Peyer's patch (tissue), 4 donors: Measurements from ENCODE around the gene CRKL. TPM values are rescaled to one million over a fixed set of nuclear protein-coding genes. Genes with fewer than 3 reads are reported as not detected.

Source experiments
- DNase-seq, 3 donors: peaks; one replicate each; pipeline ENCODE4 v3.0.0-alpha.2; 2017 to 2019
- H3K27ac ChIP-seq, 4 donors: fragments of 200-600 bp; sonication (generic); one replicate each; pipeline ENCODE4 v1.5.1; 2016 to 2019
- H3K27me3 ChIP-seq, 2 donors: fragments of 200-600 bp; sonication (generic); one replicate each; pipeline ENCODE4 v1.5.1; 2019
- H3K36me3 ChIP-seq, 3 donors: fragments of 200-600 bp; sonication (generic); one replicate each; pipeline ENCODE4 v1.5.1; 2016 to 2019
- H3K4me1 ChIP-seq, 4 donors: fragments of 200-600 bp; sonication (generic); one replicate each; pipeline ENCODE4 v1.5.1; 2016 to 2019
- H3K4me3 ChIP-seq, 4 donors: fragments of 200-600 bp; sonication (generic); 1 replicate in 3 of 4; 2 replicates in 1 of 4; pipeline ENCODE4 v1.5.1; 2016 to 2019; ENCODE audit warnings: mild to moderate bottlenecking in 1 of 4
- H3K9me3 ChIP-seq, 4 donors: fragments of 200-600 bp; sonication (generic); one replicate each; pipeline ENCODE4 v1.5.1; 2016 to 2019; ENCODE audit warnings: mild to moderate bottlenecking in 1 of 4
- CTCF ChIP-seq, 6 experiments: fragments of 450-650 bp in 4 of 6; fragments of 200-600 bp in 2 of 6; sonication (generic) in 1 of 6; IDR thresholded peaks; one replicate each; pipeline ENCODE4 v1.5.1; 2017 to 2019; ENCODE audit warnings: antibody characterized with exemption in 6 of 6, mild to moderate bottlenecking in 3 of 6, moderate library complexity in 1 of 6
- POLR2A ChIP-seq, 2 donors: fragments of 450-650 bp; IDR thresholded peaks; one replicate each; pipeline ENCODE4 v1.5.1; 2017; ENCODE audit warnings: antibody characterized with exemption in 2 of 2, mild to moderate bottlenecking in 2 of 2, moderate library complexity in 2 of 2
- total RNA-seq, 4 donors: library from RNA; depleted of rRNA; stranded (reverse); fragments of >200 nt; gene quantifications; one replicate each; pipeline ENCODE4 v1.1.0, GENCODE V29; 2016

Gene CRKL
- total RNA-seq, 4 donors from 2014 or later, result 39.6 to 58.8 (median 58.2) TPM

DNA sequence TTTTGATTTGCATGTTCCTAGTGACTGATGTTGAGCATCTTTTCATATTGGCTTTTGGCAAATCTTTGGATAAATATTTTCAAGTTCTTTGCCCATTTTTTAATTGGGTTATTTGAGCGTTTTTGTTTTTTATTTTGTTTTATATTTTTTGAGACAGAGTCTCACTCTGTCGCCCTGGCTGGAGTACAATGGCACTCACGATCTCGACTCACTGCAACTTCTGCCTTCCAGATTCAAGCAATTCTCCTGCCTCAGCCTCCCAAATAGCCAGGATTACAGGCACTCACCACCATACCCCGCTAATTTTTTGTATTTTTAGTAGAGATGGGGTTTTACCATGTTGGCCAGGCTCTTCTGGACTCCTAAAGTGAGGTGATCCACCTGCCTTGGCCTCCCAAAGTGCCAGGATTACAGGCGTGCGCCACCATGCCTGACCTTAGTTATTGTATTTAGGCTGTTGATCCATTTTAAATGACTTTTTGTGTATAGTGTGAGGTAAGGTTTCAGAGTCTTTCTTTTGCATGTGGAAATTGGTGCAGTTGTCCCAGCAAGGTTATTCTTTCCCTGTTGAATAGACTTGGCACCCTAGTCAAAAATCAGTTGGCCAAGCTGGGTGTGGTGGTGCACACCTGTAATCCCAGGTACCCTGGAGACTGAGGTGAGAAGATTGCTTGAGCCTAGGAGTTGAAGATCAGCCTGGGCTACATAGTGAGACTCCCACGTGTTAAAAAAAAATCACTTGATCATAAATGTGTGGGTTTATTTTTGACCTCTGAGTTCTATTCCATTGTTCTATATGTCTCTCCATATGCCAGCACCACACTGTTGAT is 26.1 kb downstream of the CRKL start:
- peak in 1 of 3 donors; percentile 5 for DNase-seq
- TF ChIP-seq CTCF (IDR thresholded peaks at IDR 0.05) (no peak), POLR2A (IDR thresholded peaks at IDR 0.05) (no peak)
- Histone ChIP-seq H3K36me3 (no peaks in the 10 kb centered on the region), H3K4me1 (peaks cover 0 to 65% (median 6%) of the 10 kb centered on the region in 4 donors), H3K4me3 (no peak overlapping the region), H3K9me3 (no peaks in the 10 kb centered on the region), H3K27me3 (no peaks in the 10 kb centered on the region), H3K27ac (no peak overlapping the region)

- H3K4me3 ChIP-seq, result no peak overlapping the region
- TF ChIP-seq POLR2A (IDR thresholded peaks at IDR 0.05) (no peak), CTCF (IDR thresholded peaks at IDR 0.05) (no peak)
- no peaks in the 10 kb centered on the region for H3K27me3 ChIP-seq
- H3K27ac ChIP-seq, result no peak overlapping the region
- no peaks in the 10 kb centered on the region for H3K36me3 ChIP-seq
- H3K9me3 ChIP-seq, result no peaks in the 10 kb centered on the region
- peaks cover 0 to 64% (median 4%) of the 10 kb centered on the region in 4 donors for H3K4me1 ChIP-seq
- DNase-seq, result no peak
These were observed 26.8 kb downstream of the CRKL start for GRCh38 chr22:20944042-20944441.

DNA sequence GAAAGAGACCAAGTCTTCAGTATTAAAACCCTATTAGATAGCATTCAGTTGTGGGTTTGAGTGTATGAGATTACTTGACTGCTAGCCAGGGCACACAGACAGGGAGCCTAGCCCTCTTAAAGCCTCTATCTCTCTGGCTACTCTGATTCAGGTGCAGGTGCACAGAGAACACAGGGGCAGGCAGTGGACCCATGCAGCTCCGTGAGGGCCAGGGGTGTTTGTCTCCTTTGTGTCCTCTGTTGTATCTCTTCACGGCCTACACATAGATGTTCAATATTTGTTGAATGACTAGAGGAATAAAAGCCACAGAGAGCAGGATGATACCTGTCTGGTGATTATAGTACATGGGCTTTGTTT is 28.3 kb downstream of the CRKL start:
- DNase-seq, result peak in 1 of 3 donors; percentile 14
- Histone ChIP-seq H3K9me3 (no peaks in the 10 kb centered on the region), H3K4me3 (no peak overlapping the region), H3K27me3 (no peaks in the 10 kb centered on the region), H3K36me3 (peaks cover 0 to 14% (median 0%) of the 10 kb centered on the region in 3 donors), H3K27ac (no peak overlapping the region), H3K4me1 (peaks cover 0 to 67% (median 4%) of the 10 kb centered on the region in 4 donors)
- TF ChIP-seq CTCF (IDR thresholded peaks at IDR 0.05) (no peak), POLR2A (IDR thresholded peaks at IDR 0.05) (no peak)

DNA sequence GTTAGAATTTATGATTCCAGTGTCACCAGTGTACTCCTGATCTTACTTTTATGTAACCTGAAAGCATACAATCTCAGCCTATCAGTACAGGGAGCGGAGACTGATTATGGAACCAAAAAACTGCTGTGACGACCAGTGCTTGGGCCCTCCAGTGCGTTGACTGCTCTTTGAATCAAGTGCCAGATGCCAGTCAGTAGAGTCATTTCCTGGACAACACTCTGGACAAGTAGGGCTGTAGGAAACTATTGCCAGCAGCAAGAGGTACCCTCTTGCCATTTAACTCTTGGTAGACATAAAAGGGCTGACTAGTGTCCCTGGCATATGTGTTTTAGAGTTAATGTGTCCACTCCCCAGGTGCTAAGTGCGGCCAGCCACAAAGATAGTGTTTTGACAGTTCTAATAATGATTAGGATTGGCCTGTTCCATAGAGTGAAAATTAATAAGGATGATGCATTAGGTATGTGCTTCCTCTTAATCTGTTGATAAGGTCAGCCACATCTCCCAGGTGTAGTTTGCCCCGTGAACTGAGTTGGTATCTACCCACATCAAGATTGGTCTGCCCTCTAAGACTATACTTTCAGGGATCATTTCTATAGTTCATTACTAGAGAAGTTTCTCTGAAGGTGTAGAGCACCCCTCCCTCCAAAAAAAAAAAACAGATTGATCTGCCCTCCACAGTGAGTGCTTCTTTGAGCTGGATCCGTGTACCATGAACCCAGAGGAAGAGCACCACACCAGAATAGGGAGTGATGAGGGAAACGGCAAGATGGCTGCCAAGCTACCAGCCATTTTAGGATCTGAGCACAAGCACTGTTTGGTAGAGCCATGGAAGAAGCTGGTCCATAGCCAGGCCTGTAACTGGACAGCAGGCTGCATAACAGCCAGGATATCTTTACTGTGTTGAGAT is 29.1 kb downstream of the CRKL start:
- no peak overlapping the region for H3K4me3 ChIP-seq
- H3K9me3 ChIP-seq, result no peaks in the 10 kb centered on the region
- no peak for TF ChIP-seq POLR2A (IDR thresholded peaks at IDR 0.05)
- TF ChIP-seq CTCF (IDR thresholded peaks at IDR 0.05), result no peak
- peaks cover 0 to 21% (median 0%) of the 10 kb centered on the region in 3 donors for H3K36me3 ChIP-seq
- peak overlapping the region in 1 of 4 donors; percentile 5 for H3K27ac ChIP-seq
- H3K4me1 ChIP-seq, result peaks cover 0 to 67% (median 4%) of the 10 kb centered on the region in 4 donors
- peak in 1 of 3 donors; percentile 15 for DNase-seq
- H3K27me3 ChIP-seq, result no peaks in the 10 kb centered on the region

DNA sequence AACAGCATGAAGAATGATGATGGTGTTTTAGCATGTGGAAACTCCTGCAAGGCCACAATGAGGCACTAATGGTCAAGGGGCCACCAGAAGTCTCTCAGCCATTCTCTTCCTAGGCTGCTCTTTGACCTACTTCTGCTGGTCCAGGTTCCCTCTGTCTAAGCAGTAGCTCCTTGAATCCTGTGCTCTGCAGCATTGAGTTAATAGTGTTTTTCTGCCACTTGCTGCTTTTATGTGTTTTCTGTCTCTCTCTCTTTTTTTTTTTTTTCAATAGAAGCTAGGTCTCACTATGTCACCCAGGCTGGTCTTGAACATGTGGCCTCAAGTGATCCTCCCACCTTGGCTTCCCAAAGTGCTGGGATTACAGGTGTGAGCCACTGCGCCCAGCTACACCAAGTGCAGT is 29.8 kb downstream of the CRKL start:
- H3K4me1 ChIP-seq, result peaks cover 0 to 70% (median 6%) of the 10 kb centered on the region in 4 donors
- no peaks in the 10 kb centered on the region for H3K9me3 ChIP-seq
- H3K27ac ChIP-seq, result peak overlapping the region in 1 of 4 donors; percentile 5
- DNase-seq, result peak in 1 of 3 donors; percentile 8
- no peak overlapping the region for H3K4me3 ChIP-seq
- H3K36me3 ChIP-seq, result peaks cover 0 to 26% (median 0%) of the 10 kb centered on the region in 3 donors
- H3K27me3 ChIP-seq, result no peaks in the 10 kb centered on the region
- TF ChIP-seq CTCF (IDR thresholded peaks at IDR 0.05) (no peak), POLR2A (IDR thresholded peaks at IDR 0.05) (no peak)
